ENCODE results near the gene ELMO1. TPM values are rescaled to one million over a fixed set of nuclear protein-coding genes. Genes with fewer than 3 reads are reported as not detected.

ELMO1 gene
- total RNA-seq, 1 experiment from 2014 or later, result 7.8 TPM

GRCh38 chr7:37100735-37101331, 347.8 kb downstream of the ELMO1 start:
- no peak overlapping the region for H2AFZ ChIP-seq (ENCODE audit: low read length)
- no peak for DNase-seq
- no peak overlapping the region for H2BK5ac ChIP-seq (ENCODE audit: insufficient read length, low read length)
- H3K4ac ChIP-seq (ENCODE audit: low read depth, low read length), result no peak overlapping the region
- Mint-ChIP-seq H3K36me3 (ENCODE audit: insufficient read depth in 1 of 3, low read depth in 3 of 3) (no peaks in the 10 kb centered on the region; a peak in 1 of 7 replicates), H3K27ac (peak overlapping the region in 1 of 3 experiments; percentile 22; a peak in 1 of 7 replicates), H3K27me3 (ENCODE audit: low read depth) (no peaks in the 10 kb centered on the region), H3K4me1 (peaks cover 17 to 24% of the 10 kb centered on the region in 2 experiments), H3K4me3 (no peak overlapping the region), H3K9me3 (no peaks in the 10 kb centered on the region; a peak in 1 of 5 replicates)
- H3K79me2 ChIP-seq (ENCODE audit: insufficient read depth, low read length), result no peaks in the 10 kb centered on the region
- H2BK120ac ChIP-seq (ENCODE audit: low read depth, low read length, poor library complexity, severe bottlenecking), result no peak overlapping the region
- H4K91ac ChIP-seq (ENCODE audit: insufficient read length, low read depth, low read length), result no peak overlapping the region
- H3K14ac ChIP-seq (ENCODE audit: insufficient read depth, low read length), result no peak overlapping the region
- H2AK5ac ChIP-seq (ENCODE audit: insufficient read length, low read length), result no peak overlapping the region
- TF ChIP-seq CTCF (conservative IDR thresholded peaks at IDR 0.05), result no peak
- no peak overlapping the region for H3K4me2 ChIP-seq (ENCODE audit: insufficient read depth, insufficient read length, low read length)
- H4K5ac ChIP-seq (ENCODE audit: insufficient read length, low read depth, low read length), result no peak overlapping the region
- H4K20me1 ChIP-seq (ENCODE audit: control insufficient read depth, insufficient read depth, insufficient read length), result no peaks in the 10 kb centered on the region
- H3K23ac ChIP-seq (ENCODE audit: insufficient read length, low read depth, low read length), result no peak overlapping the region
- H3K27ac ChIP-seq (ENCODE audit: insufficient read length, low read depth, low read length), result no peak overlapping the region
- H3K23me2 ChIP-seq (ENCODE audit: insufficient read length, low read depth, low read length, poor library complexity, severe bottlenecking), result no peaks in the 10 kb centered on the region
- WGBS (ENCODE audit: extremely low coverage, insufficient read length, low lambda C conversion rate), result no CpG with 5 or more reads among the region's 7 CpGs
- no peaks in the 10 kb centered on the region for H3K79me1 ChIP-seq (ENCODE audit: insufficient read depth, low read depth, low read length, poor library complexity, severe bottlenecking)
- H3K4me1 ChIP-seq (ENCODE audit: insufficient read depth, low read length), result peaks cover 2% of the 10 kb centered on the region; the same call in 1 of the 2 replicates
- H3K18ac ChIP-seq (ENCODE audit: insufficient read length, low read depth, low read length), result no peak overlapping the region
- H2BK12ac ChIP-seq (ENCODE audit: insufficient read length, low read depth, low read length), result no peak overlapping the region
- no peaks in the 10 kb centered on the region for H3K9me3 ChIP-seq (ENCODE audit: control insufficient read depth, low read depth, low read length)
- H4K8ac ChIP-seq (replicated peaks; ENCODE audit: insufficient read length, low read depth, low read length), result no peak overlapping the region
- H2BK15ac ChIP-seq (ENCODE audit: low read depth, low read length), result no peak overlapping the region
- no peak overlapping the region for H3K9ac ChIP-seq (ENCODE audit: extremely low read depth, insufficient read length, low read length)
- H3K27me3 ChIP-seq (ENCODE audit: insufficient read depth, low read length), result no peaks in the 10 kb centered on the region
- no peak overlapping the region for H3T11ph ChIP-seq (ENCODE audit: low read length)
- H2BK20ac ChIP-seq (ENCODE audit: low read depth, low read length, poor library complexity, severe bottlenecking), result no peak overlapping the region
- no peak overlapping the region for H3K56ac ChIP-seq (ENCODE audit: insufficient read length, low read depth, low read length)
